CD4-positive, CD25-positive, alpha-beta regulatory T cell (primary cell): ENCODE data around the gene SPTB. TPM values are rescaled to one million over a fixed set of nuclear protein-coding genes. Genes with fewer than 3 reads are reported as not detected.

Experiments
- ATAC-seq, 2 donors: fragments of 150-1000 bp; cut with Tn5 transposase; one replicate each; pipeline ENCODE4 v1.10.0; 2021; ENCODE audit warnings: low read depth in 2 of 2, moderate number of reproducible peaks in 2 of 2, moderate library complexity in 1 of 2
- DNase-seq, 3 donors: peaks; one replicate each; pipeline versions ENCODE4 v3.0.0 to v3.0.0-alpha.2; 2012 to 2022; ENCODE audit warnings: mixed read lengths in 1 of 3
- H3K27ac ChIP-seq: one replicate; pipeline ENCODE4 v1.7.0; 2013; ENCODE audit warnings: mild to moderate bottlenecking, low read length; ENCODE audit not compliant: insufficient read depth, poor library complexity, severe bottlenecking
- H3K27me3 ChIP-seq: one replicate; pipeline ENCODE4 v1.7.0; 2013; ENCODE audit warnings: low read length; ENCODE audit not compliant: control insufficient read depth, insufficient read depth
- H3K36me3 ChIP-seq: one replicate; pipeline ENCODE4 v1.7.0; 2013; ENCODE audit warnings: mild to moderate bottlenecking, low read length, moderate library complexity; ENCODE audit not compliant: control insufficient read depth, insufficient read depth
- H3K4me1 ChIP-seq: 2 replicates; pipeline ENCODE4 v1.7.0; 2013; ENCODE audit warnings: mild to moderate bottlenecking, low read length; ENCODE audit not compliant: insufficient read depth, control insufficient read depth, poor library complexity, severe bottlenecking
- H3K4me3 ChIP-seq: one replicate; pipeline ENCODE4 v1.7.0; 2013; ENCODE audit warnings: low read depth, mild to moderate bottlenecking, low read length, moderate library complexity
- H3K9me3 ChIP-seq, 2 experiments: 1 replicate in 1 of 2; 2 replicates in 1 of 2; pipeline ENCODE4 v1.7.0; 2013; ENCODE audit warnings: low read length in 2 of 2, mild to moderate bottlenecking in 1 of 2, moderate library complexity in 1 of 2; ENCODE audit not compliant: control insufficient read depth in 2 of 2
- H3K27ac Mint-ChIP-seq, 3 donors: one replicate each; pipeline ENCODE4 v1.8.0; 2020 to 2022; ENCODE audit warnings: mild to moderate bottlenecking in 3 of 3, mixed read lengths in 3 of 3, moderate library complexity in 2 of 3
- H3K27me3 Mint-ChIP-seq: one replicate; pipeline ENCODE4 v1.8.0; 2022; ENCODE audit warnings: mild to moderate bottlenecking, mixed read lengths
- H3K36me3 Mint-ChIP-seq: one replicate; pipeline ENCODE4 v1.8.0; 2020; ENCODE audit warnings: mixed read lengths
- H3K4me1 Mint-ChIP-seq, 4 donors: one replicate each; pipeline ENCODE4 v1.8.0; 2020 to 2022; ENCODE audit warnings: mixed read lengths in 4 of 4, mild to moderate bottlenecking in 1 of 4
- H3K4me3 Mint-ChIP-seq, 4 donors: one replicate each; pipeline ENCODE4 v1.8.0; 2020 to 2022; ENCODE audit warnings: mild to moderate bottlenecking in 4 of 4, mixed read lengths in 4 of 4, moderate library complexity in 3 of 4
- H3K9me3 Mint-ChIP-seq, 7 donors: one replicate each; pipeline ENCODE4 v1.8.0; 2020 to 2022; ENCODE audit warnings: mixed read lengths in 7 of 7, mild to moderate bottlenecking in 3 of 7, moderate library complexity in 2 of 7
- polyA plus RNA-seq, 4 donors: library from polyadenylated mRNA; unstranded; fragments of 300-500 nt; fragmentation: Illumina TruSeq; gene quantifications; one replicate each; pipeline ENCODE4 v1.2.3, GENCODE V29; 2021
- total RNA-seq: library from RNA; stranded (reverse); gene quantifications from one replicate; pipeline ENCODE4 v1.2.3, GENCODE V29; 2022

The SPTB gene
- total and polyA plus RNA-seq, 5 donors from 2014 or later: 0.11 to 0.91 (median 0.24) TPM; not detected in 1

DNA sequence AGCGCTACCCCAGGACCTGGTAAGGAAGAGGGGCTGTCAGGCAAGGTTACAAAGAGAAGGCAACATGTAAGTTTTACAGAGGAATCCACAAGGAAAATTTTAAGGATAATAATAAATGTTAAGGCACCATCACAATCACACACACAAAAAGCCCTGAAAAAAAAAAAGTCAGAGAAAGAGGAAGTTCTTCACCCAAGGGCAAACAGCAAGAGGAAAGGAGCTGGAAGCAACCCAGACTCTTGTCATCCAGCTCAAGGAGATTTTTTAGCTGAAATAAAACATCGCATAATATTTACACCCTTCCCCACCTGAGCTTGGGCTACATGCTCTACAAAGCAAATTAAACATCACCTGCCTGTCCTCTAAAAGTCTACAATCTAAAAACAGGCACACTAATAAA lies 9.5 kb downstream of the SPTB start:
- Histone ChIP-seq H3K4me3 (no peak overlapping the region), H3K27me3 (peaks cover 31% of the 10 kb centered on the region), H3K27ac (no peak overlapping the region), H3K4me1 (no peaks in the 10 kb centered on the region), H3K36me3 (no peaks in the 10 kb centered on the region), H3K9me3 (no peaks in the 10 kb centered on the region)
- H3K36me3 Mint-ChIP-seq: no peaks in the 10 kb centered on the region
- H3K27me3 Mint-ChIP-seq: peaks cover 66% of the 10 kb centered on the region
- no peaks in the 10 kb centered on the region for H3K4me1 Mint-ChIP-seq
- DNase-seq (no peak), ATAC-seq (no peak)
- H3K27ac Mint-ChIP-seq: no peak overlapping the region
- no peak overlapping the region for H3K4me3 Mint-ChIP-seq
- peaks cover 0 to 1% (median 0%) of the 10 kb centered on the region in 7 donors for H3K9me3 Mint-ChIP-seq

DNA sequence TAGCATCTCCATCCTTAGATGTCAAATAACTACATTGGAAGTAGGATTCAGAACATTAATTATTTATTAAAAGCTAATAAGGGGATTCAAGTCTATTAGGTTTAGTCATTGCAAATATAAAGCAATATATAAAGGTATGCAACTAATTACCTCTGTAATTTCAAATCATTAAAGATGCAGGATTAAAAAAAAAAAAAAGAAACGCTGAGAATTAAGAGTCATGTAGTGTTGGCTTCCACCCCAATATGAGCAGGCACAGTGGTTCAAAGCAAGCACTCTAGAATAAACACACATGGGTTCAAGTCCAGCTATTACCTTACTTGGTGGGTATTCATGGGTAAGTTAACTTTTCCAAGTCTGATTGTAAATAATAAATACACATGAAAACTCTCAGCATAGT lies 10.9 kb downstream of the SPTB start:
- H3K9me3 Mint-ChIP-seq: peaks cover 0 to 1% (median 0%) of the 10 kb centered on the region in 7 donors
- no peaks in the 10 kb centered on the region for H3K36me3 Mint-ChIP-seq
- no peak overlapping the region for H3K27ac ChIP-seq
- DNase-seq (no peak), ATAC-seq (no peak)
- no peaks in the 10 kb centered on the region for H3K4me1 Mint-ChIP-seq
- no peak overlapping the region for H3K4me3 ChIP-seq
- H3K36me3 ChIP-seq: no peaks in the 10 kb centered on the region
- H3K4me3 Mint-ChIP-seq: no peak overlapping the region
- H3K27ac Mint-ChIP-seq: no peak overlapping the region
- H3K27me3 Mint-ChIP-seq: peaks cover 61% of the 10 kb centered on the region
- no peaks in the 10 kb centered on the region for H3K4me1 ChIP-seq
- H3K27me3 ChIP-seq: peaks cover 33% of the 10 kb centered on the region
- H3K9me3 ChIP-seq: no peaks in the 10 kb centered on the region

DNA sequence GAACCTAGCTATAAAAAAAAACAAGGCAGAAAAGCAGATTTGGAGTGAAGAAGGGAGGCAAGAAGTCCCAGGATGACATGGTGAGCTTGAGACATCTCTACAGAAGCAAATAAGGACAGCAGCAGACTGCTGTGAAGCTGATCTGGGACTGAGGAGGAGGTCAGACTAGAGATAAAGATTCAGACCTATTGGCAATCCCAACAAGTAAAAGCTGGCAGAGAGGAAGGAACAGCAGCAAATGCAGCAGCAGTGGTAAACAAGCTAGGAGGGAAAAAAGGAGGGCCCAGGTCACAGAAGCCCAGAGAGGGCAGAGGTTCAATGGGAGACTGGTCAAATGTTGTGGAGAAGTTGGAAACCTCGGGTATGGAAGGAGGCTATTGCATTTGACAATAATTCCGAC lies 11.3 kb downstream of the SPTB start:
- no peak for ATAC-seq
- no peak overlapping the region for H3K4me3 ChIP-seq
- H3K36me3 Mint-ChIP-seq: no peaks in the 10 kb centered on the region
- no peaks in the 10 kb centered on the region for H3K9me3 ChIP-seq
- peaks cover 65% of the 10 kb centered on the region for H3K27me3 Mint-ChIP-seq
- H3K36me3 ChIP-seq: no peaks in the 10 kb centered on the region
- H3K4me1 Mint-ChIP-seq: no peaks in the 10 kb centered on the region
- H3K4me3 Mint-ChIP-seq: no peak overlapping the region
- peaks cover 31% of the 10 kb centered on the region for H3K27me3 ChIP-seq
- H3K4me1 ChIP-seq: no peaks in the 10 kb centered on the region
- DNase-seq: no peak
- peaks cover 0 to 1% (median 0%) of the 10 kb centered on the region in 7 donors for H3K9me3 Mint-ChIP-seq
- no peak overlapping the region for H3K27ac ChIP-seq
- H3K27ac Mint-ChIP-seq: no peak overlapping the region

DNA sequence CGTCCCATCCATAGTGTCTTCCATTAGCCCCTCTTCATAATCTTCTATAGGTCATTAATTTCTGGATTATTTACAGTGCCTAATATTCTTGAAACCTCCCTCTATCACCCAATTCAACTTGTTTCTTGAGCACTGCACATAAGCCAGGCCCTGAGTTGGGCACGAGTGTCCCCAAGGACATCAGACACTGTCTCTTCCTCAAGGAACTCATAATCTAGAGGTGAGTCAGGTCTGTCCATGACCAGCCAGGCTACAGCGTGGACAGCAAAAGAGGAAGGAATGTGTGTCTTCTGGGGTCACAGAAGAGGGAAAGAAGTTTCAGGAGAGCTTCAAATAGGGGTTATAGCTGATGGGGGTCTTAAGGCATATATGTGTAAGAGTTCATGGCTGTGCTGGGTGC lies 12.5 kb downstream of the SPTB start:
- Mint-ChIP-seq H3K4me3 (no peak overlapping the region), H3K36me3 (no peaks in the 10 kb centered on the region), H3K27ac (no peak overlapping the region), H3K27me3 (peaks cover 54% of the 10 kb centered on the region), H3K4me1 (no peaks in the 10 kb centered on the region), H3K9me3 (peaks cover 0 to 1% (median 0%) of the 10 kb centered on the region in 7 donors)
- H3K27ac ChIP-seq: no peak overlapping the region
- H3K4me1 ChIP-seq: no peaks in the 10 kb centered on the region
- no peaks in the 10 kb centered on the region for H3K36me3 ChIP-seq
- H3K27me3 ChIP-seq: peaks cover 28% of the 10 kb centered on the region
- no peak overlapping the region for H3K4me3 ChIP-seq
- no peak for DNase-seq
- H3K9me3 ChIP-seq: no peaks in the 10 kb centered on the region
- ATAC-seq: no peak

DNA sequence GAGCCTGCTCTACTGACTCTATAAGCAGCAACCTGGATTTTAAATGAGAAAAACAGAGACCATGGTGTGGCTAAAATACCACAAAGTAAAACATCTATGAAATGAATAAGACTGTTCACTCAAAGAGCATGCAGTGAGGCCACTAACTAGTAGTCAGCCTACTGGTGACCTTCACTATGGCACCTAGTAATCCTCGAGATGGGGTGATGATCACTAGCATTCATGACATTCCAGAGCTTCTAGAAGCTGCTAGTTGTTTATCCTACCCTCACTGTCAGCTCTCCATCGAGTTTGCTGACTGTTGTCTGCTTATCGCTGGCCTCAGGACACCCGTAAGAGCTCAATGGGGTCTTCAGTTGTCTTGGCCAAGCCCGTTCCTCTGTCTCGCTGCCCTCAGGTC lies 13.7 kb downstream of the SPTB start:
- no peak overlapping the region for H3K4me3 Mint-ChIP-seq
- no peak overlapping the region for H3K4me3 ChIP-seq
- DNase-seq: no peak
- H3K27ac ChIP-seq: no peak overlapping the region
- H3K4me1 Mint-ChIP-seq: no peaks in the 10 kb centered on the region
- H3K27ac Mint-ChIP-seq: no peak overlapping the region
- H3K27me3 Mint-ChIP-seq: peaks cover 45% of the 10 kb centered on the region
- no peaks in the 10 kb centered on the region for H3K9me3 ChIP-seq
- peaks cover 0 to under 1% (median 0%) of the 10 kb centered on the region in 7 donors for H3K9me3 Mint-ChIP-seq
- H3K36me3 Mint-ChIP-seq: no peaks in the 10 kb centered on the region
- H3K4me1 ChIP-seq: no peaks in the 10 kb centered on the region
- no peak for ATAC-seq
- peaks cover 23% of the 10 kb centered on the region for H3K27me3 ChIP-seq
- no peaks in the 10 kb centered on the region for H3K36me3 ChIP-seq

DNA sequence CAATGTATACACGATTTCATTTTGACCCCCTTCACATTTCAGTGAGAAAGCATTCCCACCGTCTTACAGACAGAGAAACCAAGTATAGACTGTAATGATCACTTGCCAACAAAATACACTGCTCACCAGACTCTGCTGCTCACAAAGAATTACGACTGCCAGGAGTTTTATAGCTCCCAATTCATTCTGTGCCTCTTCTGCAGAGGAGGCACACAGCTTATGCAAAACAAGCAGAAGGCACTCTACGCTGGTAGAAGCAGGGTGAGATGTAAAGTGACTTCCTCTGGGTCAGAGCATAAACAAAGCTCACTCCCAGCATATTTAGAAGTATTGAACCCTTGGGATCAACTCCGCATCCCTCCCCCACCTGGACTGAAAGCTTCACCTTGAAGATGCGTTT lies 14.6 kb downstream of the SPTB start:
- Histone ChIP-seq H3K27me3 (peaks cover 20% of the 10 kb centered on the region), H3K9me3 (no peaks in the 10 kb centered on the region), H3K4me1 (no peaks in the 10 kb centered on the region), H3K36me3 (no peaks in the 10 kb centered on the region), H3K4me3 (no peak overlapping the region), H3K27ac (no peak overlapping the region)
- Mint-ChIP-seq H3K4me1 (no peaks in the 10 kb centered on the region), H3K27ac (no peak overlapping the region), H3K9me3 (no peaks in the 10 kb centered on the region), H3K4me3 (no peak overlapping the region), H3K36me3 (no peaks in the 10 kb centered on the region), H3K27me3 (peaks cover 36% of the 10 kb centered on the region)
- ATAC-seq: no peak
- no peak for DNase-seq

GRCh38 chr14:64864258-64864657 lies 15.4 kb downstream of the SPTB start:
- no peaks in the 10 kb centered on the region for H3K36me3 ChIP-seq
- H3K9me3 Mint-ChIP-seq: no peaks in the 10 kb centered on the region
- H3K9me3 ChIP-seq: no peaks in the 10 kb centered on the region
- DNase-seq: no peak
- H3K27ac ChIP-seq: no peak overlapping the region
- H3K27ac Mint-ChIP-seq: peak overlapping the region in 1 of 3 donors; percentile 58
- H3K36me3 Mint-ChIP-seq: no peaks in the 10 kb centered on the region
- ATAC-seq: no peak
- H3K4me1 Mint-ChIP-seq: peaks cover 0 to 3% (median 0%) of the 10 kb centered on the region in 4 donors
- H3K4me3 ChIP-seq: no peak overlapping the region
- H3K27me3 Mint-ChIP-seq: peaks cover 32% of the 10 kb centered on the region
- H3K4me3 Mint-ChIP-seq: no peak overlapping the region
- no peaks in the 10 kb centered on the region for H3K4me1 ChIP-seq
- peaks cover 21% of the 10 kb centered on the region for H3K27me3 ChIP-seq

- Histone ChIP-seq H3K27me3 (peaks cover 14% of the 10 kb centered on the region), H3K9me3 (no peaks in the 10 kb centered on the region), H3K36me3 (no peaks in the 10 kb centered on the region), H3K27ac (no peak overlapping the region), H3K4me3 (no peak overlapping the region), H3K4me1 (no peaks in the 10 kb centered on the region)
- no peaks in the 10 kb centered on the region for H3K9me3 Mint-ChIP-seq
- peaks cover 0 to 3% (median 0%) of the 10 kb centered on the region in 4 donors for H3K4me1 Mint-ChIP-seq
- no peak for DNase-seq
- no peak for ATAC-seq
- no peak overlapping the region for H3K4me3 Mint-ChIP-seq
- H3K27ac Mint-ChIP-seq: no peak overlapping the region
- H3K27me3 Mint-ChIP-seq: peaks cover 27% of the 10 kb centered on the region
- H3K36me3 Mint-ChIP-seq: no peaks in the 10 kb centered on the region
These were observed 17.8 kb downstream of the SPTB start for GRCh38 chr14:64861916-64862315.
